HG03457 (cell line): ENCODE data around the gene SERPINA3.
"Not testable (repeated sequence)": the region's sequence is repeated elsewhere in the genome, so short reads cannot be mapped to it uniquely, and the experiment has no call there.

Source experiments
- ATAC-seq: cut with Tn5 transposase; IDR thresholded peaks from one replicate; pipeline ENCODE4 v1.9.1; 2021; ENCODE audit warnings: moderate number of reproducible peaks; ENCODE audit not compliant: unreplicated experiment

SERPINA3 gene

DNA sequence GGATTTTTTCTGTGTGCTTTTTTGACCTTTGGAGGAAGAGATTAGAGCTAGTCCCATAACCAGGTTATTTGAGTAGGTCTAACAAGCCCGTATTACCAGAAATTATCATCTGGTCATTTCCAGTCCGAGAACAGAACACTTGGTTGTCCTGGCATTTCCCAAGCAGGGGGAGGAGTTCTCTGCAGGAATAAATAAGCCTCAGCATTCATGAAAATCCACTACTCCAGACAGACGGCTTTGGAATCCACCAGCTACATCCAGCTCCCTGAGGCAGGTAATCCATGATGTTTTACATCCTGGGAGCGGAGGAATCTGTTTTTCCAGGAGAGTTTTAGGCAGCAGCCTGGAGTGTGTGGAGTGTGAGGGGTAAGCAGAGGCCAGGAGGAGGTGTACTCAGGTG, at the start of gene SERPINA3:
TSS of gene SERPINA3 (plus strand) at position 218 of the 400 bp plus-strand sequence. CDS start 2,051 bp downstream, outside the sequence.
- no peak for ATAC-seq

DNA sequence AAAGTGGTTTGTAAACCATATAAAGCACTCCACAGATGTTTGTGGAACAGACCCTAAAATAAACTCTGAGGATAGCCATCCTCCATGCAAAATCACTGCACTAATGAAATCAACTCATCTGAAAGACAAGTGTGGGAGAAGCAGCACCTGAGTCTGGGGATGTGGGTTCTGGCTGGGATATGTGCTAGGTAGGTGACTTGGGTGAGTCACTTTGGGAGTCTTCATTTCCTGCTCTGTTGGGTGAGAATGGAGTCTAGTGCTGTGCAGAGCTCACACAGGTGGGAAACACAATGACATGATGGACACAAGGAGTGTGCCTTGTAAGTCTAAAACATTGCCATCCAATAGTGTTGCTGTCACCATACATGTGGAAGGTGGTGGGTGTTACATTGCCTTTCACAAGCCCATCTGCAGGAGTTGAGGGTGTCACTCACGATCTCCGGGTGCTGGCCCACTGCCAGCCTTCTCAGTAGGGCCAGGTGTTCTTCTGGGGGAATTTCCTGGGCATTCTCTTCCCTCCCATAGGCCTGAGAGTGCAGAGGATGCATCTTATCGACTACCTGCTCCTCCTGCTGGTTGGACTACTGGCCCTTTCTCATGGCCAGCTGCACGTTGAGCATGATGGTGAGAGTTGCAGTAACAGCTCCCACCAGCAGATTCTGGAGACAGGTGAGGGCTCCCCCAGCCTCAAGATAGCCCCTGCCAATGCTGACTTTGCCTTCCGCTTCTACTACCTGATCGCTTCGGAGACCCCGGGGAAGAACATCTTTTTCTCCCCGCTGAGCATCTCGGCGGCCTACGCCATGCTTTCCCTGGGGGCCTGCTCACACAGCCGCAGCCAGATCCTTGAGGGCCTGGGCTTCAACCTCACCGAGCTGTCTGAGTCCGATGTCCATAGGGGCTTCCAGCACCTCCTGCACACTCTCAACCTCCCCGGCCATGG, 49.0 kb upstream of the SERPINA3 start:
- ATAC-seq: no peak

DNA sequence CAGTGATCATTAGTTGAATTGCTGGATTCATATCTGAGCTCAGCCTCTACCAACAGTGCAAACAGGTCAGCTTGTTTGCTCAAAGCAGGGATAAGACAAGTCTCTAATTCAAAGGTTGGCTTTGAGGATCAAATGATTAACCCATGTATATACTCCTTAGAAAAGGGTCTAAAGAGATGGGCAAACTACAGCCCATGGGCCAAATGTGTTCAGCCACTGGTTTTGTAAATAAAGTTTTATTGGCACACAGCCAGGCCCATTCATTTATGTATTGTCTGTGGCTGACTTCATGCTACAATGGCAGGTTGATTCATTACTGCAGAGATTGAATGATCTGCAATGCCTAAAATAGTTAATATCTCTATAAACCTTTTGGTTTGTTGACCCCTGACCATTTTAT, 47.8 kb upstream of the SERPINA3 start:
- no peak for ATAC-seq

DNA sequence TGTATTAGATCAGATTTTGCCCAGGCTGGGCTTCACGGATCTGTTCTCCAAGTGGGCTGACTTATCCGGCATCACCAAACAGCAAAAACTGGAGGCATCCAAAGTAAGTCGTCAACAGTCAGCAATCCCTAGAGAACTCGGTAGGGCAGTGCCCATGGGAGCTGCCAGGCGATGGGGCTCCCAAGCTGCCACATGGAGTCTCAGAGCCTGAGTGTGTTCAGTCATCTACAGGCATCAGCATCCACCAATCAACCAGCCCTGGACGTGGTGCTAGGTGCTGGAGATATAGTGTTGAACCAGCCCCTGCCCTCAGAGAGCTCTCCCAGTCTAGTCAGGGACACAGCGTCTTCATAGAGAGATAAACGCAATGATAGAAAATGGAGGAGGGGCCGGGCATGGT, 44.0 kb upstream of the SERPINA3 start:
- ATAC-seq: no peak

DNA sequence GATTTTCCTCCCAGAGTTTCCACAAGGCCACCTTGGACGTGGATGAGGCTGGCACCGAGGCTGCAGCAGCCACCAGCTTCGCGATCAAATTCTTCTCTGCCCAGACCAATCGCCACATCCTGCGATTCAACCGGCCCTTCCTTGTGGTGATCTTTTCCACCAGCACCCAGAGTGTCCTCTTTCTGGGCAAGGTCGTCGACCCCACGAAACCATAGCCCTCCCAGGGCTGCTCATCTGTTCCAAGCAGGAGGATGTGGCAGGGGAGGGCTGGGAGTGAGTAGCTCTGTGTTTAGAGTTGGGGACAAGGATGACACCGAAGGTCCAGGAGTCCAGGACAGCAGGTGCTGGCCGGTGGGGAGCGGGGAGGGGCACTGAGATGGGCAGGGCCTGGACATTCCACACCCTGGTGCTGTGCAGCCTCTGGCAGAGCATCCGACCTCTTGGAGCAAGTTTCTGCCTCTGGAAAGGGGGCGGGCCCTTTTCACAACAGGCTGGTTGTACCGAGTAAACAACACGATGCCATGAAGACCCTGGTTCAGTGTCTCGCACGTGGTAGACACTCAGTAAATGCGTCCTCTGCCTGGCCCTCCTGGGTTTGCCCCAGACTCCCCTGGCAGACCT, 42.7 kb upstream of the SERPINA3 start:
- ATAC-seq: no peak

DNA sequence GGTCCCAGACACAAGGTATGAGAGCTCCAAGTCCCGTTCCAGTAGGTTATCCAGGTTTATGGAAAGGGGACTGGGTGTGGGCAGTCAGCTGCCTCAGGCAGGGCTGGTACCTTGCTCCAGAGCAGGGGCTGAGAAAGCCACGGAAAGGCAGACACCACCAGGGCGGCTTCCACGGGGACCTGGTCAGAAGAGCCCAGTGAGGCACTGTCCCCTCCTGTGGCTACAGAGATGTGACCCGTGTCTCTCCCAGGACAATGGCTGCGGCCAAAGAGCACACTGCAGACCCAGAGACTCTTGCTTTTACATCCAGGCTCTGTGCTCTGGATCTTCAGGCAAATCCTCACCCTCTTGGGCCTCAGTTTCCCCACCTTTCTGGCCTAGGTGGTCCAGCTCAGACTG, 42.2 kb upstream of the SERPINA3 start:
- ATAC-seq: no peak

DNA sequence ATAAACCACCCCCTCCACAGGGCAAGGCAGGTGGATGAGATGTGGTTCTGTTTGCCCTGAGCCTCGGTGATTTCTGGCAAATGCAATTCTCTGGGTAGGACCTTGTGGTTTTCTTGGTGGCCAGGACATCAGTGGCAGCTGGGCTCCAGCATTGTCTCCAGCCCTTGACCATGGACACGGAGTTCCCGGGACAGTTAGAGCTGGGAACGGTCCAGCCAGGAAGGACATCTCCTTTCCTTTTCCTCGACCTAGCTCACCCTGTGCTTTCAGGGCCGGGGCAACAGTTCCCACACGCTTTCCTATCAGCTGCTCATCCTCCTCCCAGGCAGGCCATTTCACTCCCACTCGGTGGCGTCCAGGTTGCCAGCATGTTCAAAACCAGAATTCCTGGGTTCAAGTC, 41.8 kb upstream of the SERPINA3 start:
- ATAC-seq: no peak

DNA sequence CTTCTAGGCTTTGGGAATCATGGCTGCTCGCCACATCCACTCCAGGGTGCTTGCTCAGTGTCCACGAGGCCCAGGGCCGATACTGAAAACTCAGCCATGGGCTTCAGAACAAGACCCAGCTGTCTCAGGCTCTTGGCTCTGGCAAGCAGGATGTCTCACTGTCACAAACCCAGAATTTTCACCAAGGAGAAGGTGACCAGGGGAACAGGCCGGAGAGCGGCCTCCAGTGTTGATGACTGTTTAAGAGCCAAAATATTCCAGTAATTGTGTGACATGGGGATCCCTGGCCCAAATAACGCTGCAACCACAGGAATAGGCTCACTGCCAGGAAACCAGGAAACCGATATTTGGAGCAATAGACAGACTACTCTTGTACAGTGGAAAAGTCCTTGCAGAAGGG, 40.8 kb upstream of the SERPINA3 start:
- no peak for ATAC-seq

DNA sequence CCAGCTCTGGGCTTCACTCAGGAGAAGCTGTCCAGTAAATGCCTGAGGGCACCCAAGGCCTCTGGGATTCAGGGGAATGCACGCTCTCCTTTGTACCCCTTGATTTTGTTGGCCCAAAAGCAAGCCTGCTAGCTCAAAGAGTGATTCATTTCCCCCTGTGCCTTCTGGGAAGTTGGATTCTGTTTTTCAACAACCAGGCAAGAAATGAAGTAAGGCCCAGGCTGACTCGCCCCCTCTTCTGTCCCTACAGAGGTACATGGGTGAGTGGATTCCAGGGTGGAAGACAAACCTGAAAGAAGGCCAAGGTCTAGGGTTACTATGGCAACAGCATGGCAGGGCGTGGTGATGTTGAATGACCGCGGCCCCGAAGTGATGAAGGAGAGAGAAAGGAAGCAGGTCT, 40.2 kb upstream of the SERPINA3 start:
- ATAC-seq: no peak

DNA sequence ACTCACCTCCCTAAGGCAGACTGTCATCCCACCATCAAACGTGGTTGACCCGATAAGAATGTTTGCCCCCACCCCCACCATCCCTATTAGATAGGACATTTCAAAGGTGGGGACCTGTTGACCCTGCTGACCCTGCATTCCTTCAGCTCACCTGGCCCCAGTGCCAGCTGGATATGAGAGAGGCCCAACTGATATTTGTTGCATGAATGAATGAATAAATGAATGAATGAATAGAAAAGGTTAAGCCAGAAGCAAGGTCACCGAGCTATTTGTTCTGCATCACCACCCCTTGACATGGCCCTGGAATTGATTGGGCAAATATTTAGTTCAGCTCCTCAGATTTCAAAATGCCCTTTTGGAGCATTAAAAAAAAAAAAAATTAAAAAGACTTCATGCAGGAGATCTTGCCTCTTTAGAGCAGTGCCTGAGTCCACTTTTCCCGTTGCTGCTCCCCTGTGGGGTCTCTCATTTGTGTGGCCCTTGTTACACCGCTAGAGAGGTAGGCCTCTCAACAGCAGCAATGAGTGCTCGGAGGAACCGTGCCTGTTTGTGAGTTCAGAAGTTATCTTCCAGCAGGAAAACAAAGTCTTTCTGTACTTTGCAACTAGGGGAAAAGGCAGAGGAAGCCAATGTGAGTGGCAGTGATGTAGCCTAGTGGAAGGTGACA, 39.4 kb upstream of the SERPINA3 start:
- ATAC-seq: no peak

DNA sequence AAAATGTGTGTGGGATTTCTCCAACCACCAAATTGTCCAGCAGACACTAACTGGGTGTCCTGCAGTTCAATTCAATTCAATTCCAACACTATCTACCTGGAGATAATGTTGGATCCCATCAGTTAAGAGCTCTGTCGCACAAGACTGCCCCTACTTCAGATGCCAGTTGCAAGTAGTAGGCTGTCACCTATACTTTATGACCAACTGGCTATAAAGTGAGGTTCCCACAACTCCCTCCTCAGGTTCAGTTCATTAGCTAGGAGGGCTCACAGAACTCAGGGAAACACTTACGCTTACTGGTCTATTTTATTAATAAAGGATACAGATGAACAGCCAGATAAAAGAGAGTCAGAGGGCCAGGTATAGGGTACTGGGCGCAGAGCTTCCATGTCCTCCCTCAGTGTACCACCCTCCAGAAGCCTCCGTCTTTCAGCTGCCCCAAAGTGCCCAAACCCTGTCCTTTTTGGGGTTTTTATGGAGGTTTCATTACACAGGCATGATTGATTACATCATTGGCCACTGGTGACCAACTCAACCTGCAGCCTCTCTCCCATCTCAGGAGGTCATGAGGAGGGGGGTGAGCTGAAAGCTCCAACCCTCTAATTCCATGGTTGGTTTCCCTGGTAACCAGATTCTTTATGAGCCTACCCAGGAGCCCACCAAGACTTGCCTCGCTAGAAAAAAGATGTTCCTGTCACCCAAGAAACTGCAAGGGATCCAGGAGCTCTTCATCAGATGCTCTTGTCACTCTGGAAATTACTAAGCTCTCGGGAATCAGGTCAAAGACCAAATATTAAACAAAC, 38.5 kb upstream of the SERPINA3 start:
- ATAC-seq: no peak

DNA sequence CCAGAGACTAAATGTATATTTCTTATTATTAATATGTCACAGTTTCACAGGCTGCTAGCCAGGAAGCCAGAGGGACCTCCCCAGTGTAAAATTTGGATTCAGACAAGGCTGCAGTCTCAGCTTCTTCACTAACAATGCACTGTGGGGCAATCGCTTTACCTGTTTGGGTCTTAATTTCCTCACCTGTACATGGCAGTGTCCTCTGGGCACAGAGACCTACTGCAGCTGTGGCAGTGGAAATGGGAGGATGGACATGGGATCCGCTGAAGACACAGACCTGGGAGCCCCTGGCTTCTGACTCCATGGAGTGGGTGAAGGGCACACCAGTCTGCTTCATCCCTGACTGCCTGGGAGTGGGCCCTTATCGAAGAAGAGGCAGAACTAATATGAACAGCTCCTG, 37.9 kb upstream of the SERPINA3 start:
- ATAC-seq: no peak

DNA sequence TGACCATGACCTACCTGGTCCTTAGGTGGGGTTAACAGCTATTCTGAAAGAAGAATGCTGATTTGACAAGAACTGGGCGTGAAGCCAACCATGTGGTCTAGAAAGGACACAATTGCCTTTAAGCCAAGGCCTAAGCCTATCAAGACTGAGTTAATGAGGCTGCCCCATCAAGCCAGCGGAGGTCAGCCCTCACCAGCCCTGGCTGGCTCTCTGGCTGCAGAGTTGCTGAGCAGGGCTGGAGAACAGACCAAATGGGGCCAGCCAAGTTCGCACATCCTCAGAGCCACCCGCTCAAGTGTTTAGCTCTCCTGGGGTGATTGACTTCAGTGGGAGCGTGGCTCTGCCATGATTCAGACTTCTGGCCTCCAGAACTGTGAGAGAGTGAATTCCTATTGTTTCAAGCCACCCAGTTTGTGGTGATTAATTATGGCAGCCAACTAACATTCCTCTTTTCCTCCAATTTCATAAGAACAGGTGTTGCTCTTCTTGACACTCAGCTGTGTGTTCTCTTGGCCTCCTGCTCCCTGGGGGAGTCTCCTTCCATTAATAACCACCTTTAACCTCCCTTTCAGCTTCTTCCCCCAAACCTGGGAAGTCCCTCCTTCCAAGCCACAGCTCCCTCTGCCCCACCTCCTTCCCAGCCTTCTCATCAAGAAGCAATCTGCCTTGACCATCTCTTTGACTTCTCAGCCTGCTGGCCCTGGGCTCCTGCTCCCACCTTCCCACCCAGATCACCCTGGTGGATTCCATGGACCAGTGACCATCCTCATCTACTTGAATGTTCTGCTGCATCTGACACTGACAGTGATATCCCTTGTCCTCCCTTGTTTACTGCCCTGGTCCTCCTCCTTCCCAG, 36.2 kb upstream of the SERPINA3 start:
- no peak for ATAC-seq

DNA sequence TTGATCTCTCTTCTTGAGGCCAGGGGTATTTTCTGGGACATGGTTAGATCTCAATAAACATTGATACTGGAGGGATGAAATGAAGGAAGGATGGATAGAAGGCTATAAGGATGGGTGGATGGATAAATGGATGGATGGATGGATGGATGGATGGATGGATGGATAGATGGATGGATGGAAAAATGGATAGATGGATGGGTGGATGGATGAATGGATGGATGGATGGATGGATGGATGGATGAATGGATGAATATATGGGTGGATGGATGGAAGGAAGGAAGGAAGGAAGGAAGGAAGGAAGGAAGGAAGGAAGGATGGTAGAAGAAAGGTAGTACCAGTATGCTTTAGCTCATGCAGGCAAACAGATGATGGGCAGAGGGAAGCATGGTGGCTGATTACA, 34.7 kb upstream of the SERPINA3 start:
- ATAC-seq: not testable (repeated sequence)

DNA sequence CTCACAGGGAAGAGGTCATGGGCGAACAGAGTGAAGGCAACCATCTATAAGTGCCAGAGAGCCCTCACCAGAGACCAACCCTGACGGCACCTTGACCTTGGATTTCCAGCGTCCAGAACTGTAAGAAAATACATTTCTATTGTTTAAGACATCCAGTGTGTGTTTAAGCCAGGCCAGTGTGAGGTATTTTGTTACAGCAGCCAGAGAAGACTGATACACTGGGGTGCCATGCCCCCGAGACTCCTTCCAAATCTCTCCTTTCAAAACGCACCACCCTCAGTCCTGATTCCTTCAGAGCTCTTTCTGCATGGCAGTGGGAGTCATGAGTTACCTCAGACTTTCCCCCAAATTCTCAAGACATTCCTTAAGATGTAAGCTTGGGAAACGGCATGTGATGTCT, 33.5 kb upstream of the SERPINA3 start:
- no peak for ATAC-seq

DNA sequence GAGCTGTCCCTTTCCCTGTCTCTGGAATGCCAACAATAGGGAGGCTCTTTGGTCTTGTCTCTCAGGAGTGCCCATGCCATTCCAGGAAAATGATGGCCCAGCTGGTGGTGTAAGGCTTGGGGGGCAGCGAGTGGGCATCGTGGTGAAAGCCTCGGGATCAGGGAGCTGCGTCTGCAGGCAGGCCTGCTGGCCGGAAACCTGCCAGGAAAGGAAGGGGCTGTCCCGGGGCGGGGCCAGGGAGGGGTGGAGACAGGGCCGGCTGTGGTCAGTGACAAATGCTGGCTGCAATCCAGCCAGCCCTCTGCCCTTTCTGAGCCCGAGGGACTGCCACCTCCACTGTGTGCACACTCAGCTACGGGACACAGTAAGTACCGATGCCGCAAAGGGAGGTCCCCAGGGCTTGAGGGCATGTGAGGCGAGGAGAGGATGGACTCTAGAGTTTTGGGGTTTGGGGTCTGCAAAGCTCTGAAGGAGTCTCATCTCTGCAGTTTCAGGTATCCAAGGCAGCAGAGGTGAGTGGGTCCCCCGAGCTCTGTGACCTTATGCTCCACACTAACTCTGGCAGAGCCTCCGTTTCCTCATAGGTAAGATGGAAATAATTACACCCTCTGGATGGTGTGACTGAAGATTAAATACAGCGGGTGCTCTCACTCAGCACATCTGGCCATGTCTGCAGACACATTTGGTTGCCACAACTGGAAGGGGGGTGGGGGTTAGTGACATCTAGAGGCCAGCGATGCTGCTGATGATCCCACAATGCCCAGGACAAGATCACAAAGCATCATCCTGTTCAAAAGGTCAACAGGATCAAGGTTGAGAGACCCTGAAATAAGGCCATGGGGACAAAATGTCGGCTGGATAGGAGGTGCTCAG, 30.8 kb upstream of the SERPINA3 start, which contains the start of gene SERPINA5:
TSS of gene SERPINA5 (plus strand) at position 300 of the 873 bp plus-strand sequence. CDS start 5,937 bp downstream, outside the sequence.
- no peak for ATAC-seq

DNA sequence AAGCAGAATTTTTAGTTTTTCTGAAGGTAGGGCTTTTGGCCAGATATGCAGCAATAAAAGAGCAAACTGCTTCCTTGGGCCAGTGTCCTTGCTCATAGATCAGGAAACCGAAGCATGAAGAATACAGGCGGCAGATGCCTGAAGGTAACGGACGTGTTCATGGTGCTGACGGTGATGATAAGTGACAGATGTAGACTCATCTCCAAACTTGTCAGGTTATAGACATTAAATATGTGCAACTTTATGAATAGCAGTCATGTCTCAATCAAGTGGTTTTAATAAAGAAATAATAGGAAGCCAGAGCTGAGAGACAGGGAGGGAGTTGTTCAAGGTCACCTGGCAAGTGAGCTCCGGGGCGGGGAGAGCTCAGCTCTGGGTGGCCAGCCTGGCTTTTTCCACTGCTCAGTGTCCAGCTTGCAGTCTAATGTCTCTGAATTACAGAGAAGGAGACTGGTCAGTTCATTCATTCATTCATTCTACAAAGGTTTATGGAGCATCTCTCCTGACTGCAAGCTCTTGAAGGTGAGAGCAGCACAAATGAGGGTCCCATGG, 29.9 kb upstream of the SERPINA3 start:
- no peak for ATAC-seq

DNA sequence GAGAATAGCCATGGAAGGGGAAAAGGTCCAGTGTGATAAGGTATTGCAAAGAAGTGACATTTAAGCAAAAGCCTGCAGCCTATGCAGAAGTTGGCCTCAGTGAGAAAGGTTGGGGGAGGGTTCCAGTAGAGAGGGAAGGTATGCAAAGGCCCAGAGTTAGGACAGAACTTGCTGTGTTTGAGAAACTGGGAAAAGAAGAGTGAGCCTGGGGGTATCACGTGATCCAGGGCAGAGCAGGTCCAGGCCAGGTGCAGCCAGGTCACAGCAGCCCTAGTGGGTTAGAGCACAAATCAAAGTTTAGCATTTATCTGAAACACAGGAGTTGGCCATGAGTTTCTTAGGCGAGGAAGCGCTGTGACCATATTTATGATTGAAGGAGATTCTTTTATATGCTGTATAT, 29.3 kb upstream of the SERPINA3 start:
- ATAC-seq: no peak

DNA sequence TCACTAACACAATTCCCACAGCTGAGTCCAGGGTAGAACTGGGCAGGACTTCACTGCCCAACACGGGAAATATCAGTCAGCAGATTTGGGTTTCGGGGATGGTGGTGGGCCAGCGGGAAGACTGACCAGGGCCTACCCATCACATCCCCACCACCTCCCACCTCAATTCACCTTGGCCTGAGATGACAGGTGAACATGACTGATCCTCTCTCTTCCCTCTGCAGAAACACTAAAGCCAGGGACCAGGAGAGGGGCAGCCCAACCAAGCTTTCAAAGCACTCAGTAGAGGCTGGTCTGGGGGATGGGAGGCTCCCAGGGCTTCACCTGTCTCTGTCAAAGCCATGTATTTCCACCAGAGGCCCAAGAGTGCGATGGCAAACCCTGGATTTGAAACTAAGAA, 28.6 kb upstream of the SERPINA3 start:
- no peak for ATAC-seq
